H1 (cell line): ENCODE measurements around the gene NDUFAB1. TPM values are rescaled to one million over a fixed set of nuclear protein-coding genes. Genes with fewer than 3 reads are reported as not detected.

ENCODE experiments used
- CTCF ChIA-PET: fragments of 300-600 bp; sonication (Branson Sonifier 250); formaldehyde crosslinking; loops from one replicate; lab custom pipeline; 2021; ENCODE audit not compliant: partially characterized antibody; lab: Charles Lee
- POLR2A ChIA-PET: fragments of 300-600 bp; sonication (Branson Sonifier 250); formaldehyde crosslinking; loops from one replicate; lab custom pipeline; 2021; ENCODE audit warnings: inconsistent platforms; ENCODE audit not compliant: partially characterized antibody; lab: Charles Lee
- DNase-seq, 2 experiments: peaks; one replicate each; pipeline versions ENCODE4 v3.0.0 to v3.0.0-alpha.2; 2010 to 2022; ENCODE audit warnings: low spot score in 2 of 2, low read depth in 1 of 2, mixed read lengths in 1 of 2
- FAIRE-seq: peaks from 2 replicates; lab custom pipeline; 2011; peaks lifted over from hg19 to GRCh38; lab: Jason Lieb, UNC
- H2AFZ ChIP-seq: 2 replicates; pipeline ENCODE4 v1.8.1; 2012; ENCODE audit warnings: low read length, inconsistent platforms
- H2AK5ac ChIP-seq: 2 replicates; pipeline ENCODE4 v1.6.1; 2013; ENCODE audit warnings: low read depth, low read length
- H2BK120ac ChIP-seq: replicated peaks from 2 replicates; pipeline ENCODE3; 2013; ENCODE audit warnings: low read depth, low read length, inconsistent platforms
- H2BK12ac ChIP-seq: 2 replicates; pipeline ENCODE4 v1.6.1; 2013; ENCODE audit warnings: low read depth, low read length
- H2BK15ac ChIP-seq: 2 replicates; pipeline ENCODE4 v1.6.1; 2013; ENCODE audit warnings: low read length
- H2BK20ac ChIP-seq: 2 replicates; pipeline ENCODE4 v1.6.1; 2013; ENCODE audit warnings: low read length
- H2BK5ac ChIP-seq: 2 replicates; pipeline ENCODE4 v1.6.1; 2013; ENCODE audit warnings: low read depth, low read length
- H3K14ac ChIP-seq: 2 replicates; pipeline ENCODE4 v1.6.1; 2013; ENCODE audit warnings: inconsistent platforms; ENCODE audit not compliant: insufficient read length
- H3K18ac ChIP-seq: 2 replicates; pipeline ENCODE4 v1.6.1; 2013; ENCODE audit warnings: low read length; ENCODE audit errors: extremely low read depth
- H3K23ac ChIP-seq: 2 replicates; pipeline ENCODE4 v1.6.1; 2013; ENCODE audit warnings: inconsistent platforms; ENCODE audit not compliant: insufficient read length
- H3K23me2 ChIP-seq: 2 replicates; pipeline ENCODE4 v1.6.1; 2013; ENCODE audit warnings: low read depth, low read length
- H3K27ac ChIP-seq: 2 replicates; pipeline ENCODE4 v1.6.1; 2011; ENCODE audit warnings: low read depth, low read length, inconsistent platforms
- H3K27me3 ChIP-seq, 4 experiments: replicated peaks in 1 of 4; 1 replicate in 1 of 4; 2 replicates in 3 of 4; pipeline versions ENCODE4 v1.6.1 to v1.8.1; 2011 to 2013; ENCODE audit warnings: low read length in 3 of 4, mild to moderate bottlenecking in 3 of 4, inconsistent platforms in 2 of 4, mixed read lengths in 2 of 4, moderate library complexity in 1 of 4; ENCODE audit not compliant: control insufficient read depth in 3 of 4, insufficient read depth in 3 of 4; ENCODE audit errors: extremely low read depth in 1 of 4
- H3K36me3 ChIP-seq, 4 experiments: 2 replicates each; pipeline versions ENCODE4 v1.6.1 to v1.8.1; 2011 to 2013; ENCODE audit warnings: mild to moderate bottlenecking in 4 of 4, low read length in 3 of 4, moderate library complexity in 2 of 4, control low read depth in 1 of 4, inconsistent platforms in 1 of 4; ENCODE audit not compliant: insufficient read depth in 4 of 4, control insufficient read depth in 2 of 4
- H3K4ac ChIP-seq: replicated peaks from 2 replicates; pipeline ENCODE3; 2013; ENCODE audit warnings: low read length, low read depth, mixed read lengths, inconsistent platforms; ENCODE audit not compliant: insufficient read length
- H3K4me1 ChIP-seq, 4 experiments: replicated peaks in 1 of 4; 1 replicate in 1 of 4; 2 replicates in 3 of 4; pipeline versions ENCODE4 v1.6.1 to v1.8.1; 2011 to 2013; ENCODE audit warnings: low read length in 3 of 4, inconsistent platforms in 2 of 4, mixed read lengths in 1 of 4; ENCODE audit not compliant: insufficient read depth in 4 of 4, control insufficient read depth in 3 of 4
- H3K4me2 ChIP-seq, 2 experiments: 2 replicates each; pipeline versions ENCODE4 v1.6.1 to v1.8.1; 2011 to 2013; ENCODE audit warnings: low read depth in 2 of 2, low read length in 2 of 2, control low read depth in 1 of 2, inconsistent platforms in 1 of 2, mild to moderate bottlenecking in 1 of 2; ENCODE audit not compliant: insufficient read depth in 1 of 2
- H3K4me3 ChIP-seq, 4 experiments: fragments of 200-600, 300-600 bp in 1 of 4; sonication (generic), shearing (Covaris generic), sonication (Bioruptor Twin) in 1 of 4; 2 replicates each; pipeline versions ENCODE4 v1.5.1 to v1.8.1; 2011 to 2016; ENCODE audit warnings: low read length in 4 of 4, low read depth in 3 of 4, control low read depth in 2 of 4, inconsistent platforms in 2 of 4, mild to moderate bottlenecking in 2 of 4, mixed read lengths in 1 of 4, moderate library complexity in 1 of 4; ENCODE audit not compliant: insufficient read depth in 2 of 4; ENCODE audit errors: extremely low read depth in 1 of 4
- H3K56ac ChIP-seq: replicated peaks from 2 replicates; pipeline ENCODE3; 2013; ENCODE audit warnings: low read depth, mild to moderate bottlenecking, mixed read lengths, low read length, inconsistent platforms; ENCODE audit not compliant: insufficient read length
- H3K79me1 ChIP-seq: 2 replicates; pipeline ENCODE4 v1.6.1; 2013; ENCODE audit warnings: low read depth, low read length, control low read depth
- H3K79me2 ChIP-seq, 2 experiments: 2 replicates each; pipeline versions ENCODE4 v1.6.1 to v1.8.1; 2012 to 2013; ENCODE audit warnings: low read length in 2 of 2, mild to moderate bottlenecking in 2 of 2, inconsistent platforms in 1 of 2; ENCODE audit not compliant: insufficient read depth in 2 of 2, control insufficient read depth in 1 of 2
- H3K9ac ChIP-seq, 4 experiments: replicated peaks in 1 of 4; 1 replicate in 1 of 4; 2 replicates in 3 of 4; pipeline versions ENCODE4 v1.6.1 to v1.8.1; 2011 to 2013; ENCODE audit warnings: low read depth in 3 of 4, low read length in 3 of 4, control low read depth in 2 of 4, mild to moderate bottlenecking in 2 of 4, moderate library complexity in 2 of 4, inconsistent platforms in 1 of 4; ENCODE audit errors: extremely low read depth in 1 of 4
- H3K9me3 ChIP-seq, 2 experiments: 2 replicates each; pipeline versions ENCODE4 v1.6.1 to v1.8.1; 2012 to 2013; ENCODE audit warnings: mild to moderate bottlenecking in 2 of 2, moderate library complexity in 2 of 2, control low read depth in 1 of 2, inconsistent platforms in 1 of 2, low read depth in 1 of 2, low read length in 1 of 2, mixed read lengths in 1 of 2; ENCODE audit not compliant: insufficient read depth in 2 of 2
- H4K20me1 ChIP-seq, 2 experiments: replicated peaks in 1 of 2; 2 replicates each; pipeline versions ENCODE3 to v1.8.1; 2011 to 2013; ENCODE audit warnings: inconsistent platforms in 2 of 2, low read length in 2 of 2, mild to moderate bottlenecking in 1 of 2; ENCODE audit not compliant: insufficient read depth in 2 of 2, control insufficient read depth in 1 of 2
- H4K5ac ChIP-seq: 2 replicates; pipeline ENCODE4 v1.6.1; 2013; ENCODE audit warnings: low read length, low read depth, mixed read lengths, inconsistent platforms; ENCODE audit not compliant: insufficient read length
- H4K8ac ChIP-seq: 2 replicates; pipeline ENCODE4 v1.8.0; 2013; ENCODE audit warnings: mild to moderate bottlenecking, moderate library complexity, low read length, inconsistent platforms; ENCODE audit not compliant: insufficient read depth; ENCODE audit errors: extremely low read depth
- H4K91ac ChIP-seq: replicated peaks from 2 replicates; pipeline ENCODE3; 2013; ENCODE audit warnings: low read length, mixed read lengths, inconsistent platforms; ENCODE audit not compliant: insufficient read length
- ASH2L ChIP-seq: fragments of 200-600, 300-600 bp; sonication (generic); IDR thresholded peaks from one replicate; pipeline ENCODE4 v1.7.1; 2017; ENCODE audit warnings: low read length
- BRCA1 ChIP-seq: IDR thresholded peaks from 2 replicates; pipeline ENCODE4 v1.6.1; 2012; ENCODE audit warnings: low read depth, low read length, improper control_type of control experiment
- CTCF ChIP-seq, 3 experiments: IDR thresholded peaks; 1 replicate in 2 of 3; 2 replicates in 1 of 3; pipeline versions ENCODE4 v1.5.1 to v1.6.1; 2011; ENCODE audit warnings: low read length in 3 of 3, mild to moderate bottlenecking in 3 of 3, inconsistent platforms in 2 of 3, low read depth in 1 of 3, moderate library complexity in 1 of 3; ENCODE audit not compliant: insufficient read depth in 1 of 3; ENCODE audit errors: control extremely low read depth in 1 of 3
- E2F6 ChIP-seq: IDR thresholded peaks from 2 replicates; pipeline ENCODE4 v1.6.1; 2012; ENCODE audit warnings: inconsistent platforms
- EP300 ChIP-seq, 2 experiments: IDR thresholded peaks; 1 replicate in 1 of 2; 2 replicates in 1 of 2; pipeline ENCODE4 v1.6.1; 2011 to 2012; ENCODE audit warnings: low read depth in 2 of 2, low read length in 2 of 2, mild to moderate bottlenecking in 2 of 2, borderline replicate concordance in 1 of 2, inconsistent platforms in 1 of 2, moderate library complexity in 1 of 2
- HDAC6 ChIP-seq: IDR thresholded peaks from one replicate; pipeline ENCODE4 v1.7.1; 2012; ENCODE audit warnings: low read depth, mild to moderate bottlenecking, inconsistent platforms, low read length, moderate library complexity
- RNF2 ChIP-seq: fragments of 200-900, 300-1000 bp; sonication (generic); IDR thresholded peaks from 2 replicates; pipeline ENCODE4 v1.7.1; 2016; ENCODE audit warnings: borderline replicate concordance, low read depth, mild to moderate bottlenecking, antibody characterized with exemption, low read length; ENCODE audit not compliant: poor library complexity, severe bottlenecking; ENCODE audit errors: missing control alignments
- RXRA ChIP-seq: IDR thresholded peaks from 2 replicates; pipeline ENCODE4 v1.6.1; 2011; ENCODE audit warnings: low read depth, mild to moderate bottlenecking, low read length, moderate library complexity; ENCODE audit not compliant: insufficient read depth
- SP4 ChIP-seq: IDR thresholded peaks from 2 replicates; pipeline ENCODE4 v1.6.1; 2012; ENCODE audit warnings: low read length, inconsistent platforms
- TAF1 ChIP-seq: IDR thresholded peaks from 2 replicates; pipeline ENCODE4 v1.6.1; 2011; ENCODE audit warnings: mild to moderate bottlenecking, low read depth, low read length
- WGBS, 2 experiments: shearing (Covaris generic) in 1 of 2; methylation state at CpG; one replicate each; pipeline versions ENCODE4 v1.1.6 to v1.1.7; 2013 to 2015; ENCODE audit warnings: low lambda C conversion rate in 2 of 2, mixed read lengths in 2 of 2, inconsistent platforms in 1 of 2, low coverage in 1 of 2, missing lambda C conversion rate in 1 of 2; ENCODE audit not compliant: insufficient replicate concordance in 2 of 2, insufficient coverage in 1 of 2, insufficient read length in 1 of 2; ENCODE audit errors: extremely low coverage in 1 of 2, missing lambda C conversion rate in 1 of 2; 5-methylcytosine and 5-hydroxymethylcytosine counted together
- polyA plus RNA-seq, 7 experiments: library from polyadenylated mRNA; depleted of rRNA in 3 of 7; stranded (reverse) in 5 of 7; unstranded in 2 of 7; fragments of >200 nt in 5 of 7; fragments of 200-250 nt in 2 of 7; gene quantifications; 1 replicate in 5 of 7; 2 replicates in 1 of 7; 4 replicates in 1 of 7; pipeline versions ENCODE4 v1.2.1 to v1.2.3, GENCODE V29; 2011 to 2013; ENCODE audit warnings: missing spikeins in 2 of 7, mixed read lengths in 2 of 7
- total RNA-seq: library from RNA; stranded (reverse); fragmentation: NEBNext Ultra II Directional; extraction: Animal tissue kit (Norgen Biotek cat#: 25700); gene quantifications from 2 replicates; pipeline ENCODE4 v1.2.1, GENCODE V29; 2021

The NDUFAB1 gene
- total and polyA plus RNA-seq, 2 of the 8 experiments (the other 6 are each of a cell fraction or from before 2014, with no cell fraction given) = 135 to 294 TPM

- Histone ChIP-seq H2BK120ac (no peak overlapping the region), H3K4me1 (peaks cover 2 to 7% (median 3%) of the 10 kb centered on the region in 4 experiments; a peak in 4 of 7 replicates), H3K4me3 (no peak overlapping the region), H3K4ac (no peak overlapping the region), H3K79me1 (peaks cover 12% of the 10 kb centered on the region), H2BK12ac (no peak overlapping the region), H3K23ac (no peak overlapping the region), H2BK20ac (no peak overlapping the region), H3K9me3 (no peaks in the 10 kb centered on the region), H3K36me3 (peaks cover 12 to 37% (median 29%) of the 10 kb centered on the region in 4 experiments), H2BK5ac (no peak overlapping the region), H3K27ac (no peak overlapping the region), H3K4me2 (no peak overlapping the region; a peak in 1 of 4 replicates), H2BK15ac (no peak overlapping the region), H3K79me2 (peaks cover 34 to 66% of the 10 kb centered on the region in 2 experiments), H3K18ac (no peak overlapping the region), H3K56ac (no peak overlapping the region), H4K5ac (no peak overlapping the region), H3K23me2 (peaks cover 6% of the 10 kb centered on the region), H3K9ac (no peak overlapping the region), H3K14ac (no peak overlapping the region), H4K8ac (no peak overlapping the region), H2AFZ (no peak overlapping the region), H2AK5ac (no peak overlapping the region), H3K27me3 (no peaks in the 10 kb centered on the region), H4K91ac (no peak overlapping the region), H4K20me1 (peaks cover 3 to 9% of the 10 kb centered on the region in 2 experiments)
- POLR2A ChIA-PET = interaction anchor here (1.0 to 2.6 kb wide), 2 partner anchors 12 to 32 kb away, joined by 3 to 7 read pairs; no protein-coding TSS in a partner anchor
- DNase-seq (no peak), FAIRE-seq (no peak)
- CTCF ChIA-PET = no interaction called here
- WGBS, 2 experiments = 99% methylated on average over 12 of the region's 12 CpGs; no CpG with 5 or more reads in 1 of the 2 experiments
- TF ChIP-seq EP300 (IDR thresholded peaks at IDR 0.05; ENCODE audit: borderline replicate concordance in 1 of 2, low read depth in 2 of 2, low read length in 2 of 2) = no peak
- TF ChIP-seq SP4 = no peak
- no peak for TF ChIP-seq E2F6
- TF ChIP-seq RNF2 = no peak
- no peak for TF ChIP-seq TAF1
- TF ChIP-seq CTCF (IDR thresholded peaks at IDR 0.05; ENCODE audit: control extremely low read depth in 1 of 3, insufficient read depth in 1 of 3, low read depth in 1 of 3, low read length in 3 of 3) = no peak
- no peak for TF ChIP-seq RXRA
- no peak for TF ChIP-seq BRCA1
- TF ChIP-seq ASH2L = no peak
- TF ChIP-seq HDAC6 = no peak
These were observed 1.9 kb downstream of the NDUFAB1 start for GRCh38 chr16:23594186-23594585.
